Astrocyte of the cerebellum (primary cell): ENCODE results near the gene EXD2.
"Not testable (repeated sequence)": the region's sequence is repeated elsewhere in the genome, so short reads cannot be mapped to it uniquely, and the experiment has no call there.

ENCODE experiments used
- DNase-seq: peaks from one replicate; pipeline ENCODE4 v3.0.0-alpha.2; 2011; ENCODE audit warnings: low read depth
- H3K4me3 ChIP-seq: 2 replicates; pipeline ENCODE4 v1.5.1; 2011; ENCODE audit warnings: mild to moderate bottlenecking, low read depth, low read length, moderate library complexity
- CTCF ChIP-seq: IDR thresholded peaks from 2 replicates; pipeline ENCODE4 v1.5.1; 2012; ENCODE audit warnings: low read length, low read depth, moderate library complexity, mild to moderate bottlenecking; ENCODE audit errors: missing control alignments
- in situ Hi-C: cut with HindIII; loops from 2 replicates; pipeline ENCODE4 v1.10.0; 2017; ENCODE audit warnings: low sequenced_read_pairs

The EXD2 gene

GRCh38 chr14:69161590-69161989 is 29.7 kb upstream of the EXD2 start:
- in situ Hi-C loops = no loop called here
- no peak overlapping the region for H3K4me3 ChIP-seq
- TF ChIP-seq CTCF = no peak
- DNase-seq = no peak

- H3K4me3 ChIP-seq, DNase-seq, in situ Hi-C loops: not testable (repeated sequence)
These were observed 25.5 kb upstream of the EXD2 start for GRCh38 chr14:69165787-69166186.

GRCh38 chr14:69170839-69171238 is 20.5 kb upstream of the EXD2 start:
- in situ Hi-C loops = no loop called here
- H3K4me3 ChIP-seq = no peak overlapping the region
- TF ChIP-seq CTCF = no peak
- no peak for DNase-seq

GRCh38 chr14:69171569-69171968 is 19.7 kb upstream of the EXD2 start:
- no peak overlapping the region for H3K4me3 ChIP-seq
- TF ChIP-seq CTCF = no peak
- DNase-seq = no peak
- in situ Hi-C loops = no loop called here

GRCh38 chr14:69175130-69175529 is 16.2 kb upstream of the EXD2 start:
- in situ Hi-C loops = no loop called here
- DNase-seq = no peak
- no peak overlapping the region for H3K4me3 ChIP-seq
- TF ChIP-seq CTCF = no peak

GRCh38 chr14:69181491-69181890 is 9.8 kb upstream of the EXD2 start:
- H3K4me3 ChIP-seq = no peak overlapping the region
- no peak for DNase-seq
- TF ChIP-seq CTCF = no peak
- in situ Hi-C loops = no loop called here

GRCh38 chr14:69182580-69182979 is 8.7 kb upstream of the EXD2 start:
- DNase-seq, in situ Hi-C loops, H3K4me3 ChIP-seq: not testable (repeated sequence)

- no peak overlapping the region for H3K4me3 ChIP-seq
- no peak for DNase-seq
- in situ Hi-C loops = no loop called here
- no peak for TF ChIP-seq CTCF
These were observed 7.6 kb upstream of the EXD2 start for GRCh38 chr14:69183735-69184134.
